SK-N-SH (cell line): ENCODE measurements around the gene RFWD3. TPM values are rescaled to one million over a fixed set of nuclear protein-coding genes. Genes with fewer than 3 reads are reported as not detected.
A peak's percentile ranks its signal among the peaks of the same experiment; 100 is the strongest.

Experiments used
- CTCF ChIA-PET: fragments of 300-600, 350-600 bp; formaldehyde crosslinking; extraction: SDS; loops from one replicate; lab custom pipeline; 2021; lab: Yijun Ruan, JAX
- POLR2A ChIA-PET: fragments of 350-600 bp; sonication (Branson Sonifier 250); formaldehyde crosslinking; extraction: SDS; loops from one replicate; lab custom pipeline; 2020; ENCODE audit warnings: antibody characterized with exemption, inconsistent platforms; lab: Yijun Ruan, JAX
- DNase-seq: peaks from one replicate; pipeline ENCODE4 v3.0.0; 2012
- H2AFZ ChIP-seq: fragments of 200-600 bp; sonication (generic); 2 replicates; pipeline ENCODE4 v1.8.1; 2016; ENCODE audit warnings: antibody characterized with exemption, mild to moderate bottlenecking, low read depth
- H3F3A ChIP-seq: fragments of 200-600 bp; sonication (generic); replicated peaks from 2 replicates; pipeline ENCODE3; 2016; ENCODE audit warnings: antibody characterized with exemption, mild to moderate bottlenecking; ENCODE audit not compliant: insufficient read depth
- H3K27ac ChIP-seq, 2 experiments: fragments of 200-500 bp in 1 of 2; fragments of 200-600 bp in 1 of 2; sonication (Bioruptor generic) in 1 of 2; sonication (generic), shearing (Covaris generic) in 1 of 2; 2 replicates each; pipeline versions ENCODE4 v1.5.1 to v1.6.1; 2014 to 2016; ENCODE audit warnings: low read depth in 2 of 2, inconsistent platforms in 1 of 2, low read length in 1 of 2, mild to moderate bottlenecking in 1 of 2, mixed read lengths in 1 of 2
- H3K27me3 ChIP-seq: fragments of 200-600 bp; sonication (generic), shearing (Covaris generic); 2 replicates; pipeline ENCODE4 v1.6.1; 2016; ENCODE audit warnings: mixed run types; ENCODE audit not compliant: insufficient read depth
- H3K36me3 ChIP-seq, 2 experiments: fragments of 200-500 bp in 1 of 2; fragments of 200-600 bp in 1 of 2; sonication (Bioruptor generic) in 1 of 2; sonication (generic) in 1 of 2; replicated peaks in 1 of 2; 2 replicates each; pipeline versions ENCODE3 to v1.5.1; 2014 to 2016; ENCODE audit warnings: low read length in 1 of 2, mild to moderate bottlenecking in 1 of 2; ENCODE audit not compliant: insufficient read depth in 2 of 2, control insufficient read depth in 1 of 2
- H3K4me1 ChIP-seq, 2 experiments: fragments of 200-500 bp in 1 of 2; fragments of 200-600 bp in 1 of 2; sonication (Bioruptor generic) in 1 of 2; sonication (generic), shearing (Covaris generic) in 1 of 2; 2 replicates each; pipeline versions ENCODE4 v1.5.1 to v1.6.1; 2014 to 2016; ENCODE audit warnings: low read depth in 1 of 2, low read length in 1 of 2, mixed run types in 1 of 2; ENCODE audit not compliant: insufficient read depth in 2 of 2, control insufficient read depth in 1 of 2
- H3K4me2 ChIP-seq: fragments of 200-600 bp; sonication (generic), shearing (Covaris generic); 2 replicates; pipeline ENCODE4 v1.6.1; 2017; ENCODE audit warnings: mixed run types
- H3K4me3 ChIP-seq, 2 experiments: fragments of 200-500 bp in 1 of 2; fragments of 200-600 bp in 1 of 2; sonication (Bioruptor generic) in 1 of 2; sonication (generic), shearing (Covaris generic) in 1 of 2; 2 replicates each; pipeline versions ENCODE4 v1.5.1 to v1.8.1; 2014 to 2016; ENCODE audit warnings: low read depth in 2 of 2, inconsistent platforms in 1 of 2, low read length in 1 of 2, mild to moderate bottlenecking in 1 of 2, mixed read lengths in 1 of 2, moderate library complexity in 1 of 2
- H3K79me2 ChIP-seq: fragments of 200-600 bp; sonication (generic); 2 replicates; pipeline ENCODE4 v1.8.1; 2017; ENCODE audit warnings: mild to moderate bottlenecking; ENCODE audit not compliant: insufficient read depth
- H3K9ac ChIP-seq: fragments of 200-600 bp; sonication (generic); 2 replicates; pipeline ENCODE4 v1.6.1; 2017; ENCODE audit warnings: mixed run types
- H3K9me2 ChIP-seq: fragments of 200-600 bp; sonication (generic); 2 replicates; pipeline ENCODE4 v1.6.1; 2017; ENCODE audit warnings: mixed run types
- H3K9me3 ChIP-seq: fragments of 200-600 bp; sonication (generic); 2 replicates; pipeline ENCODE4 v1.6.1; 2017; ENCODE audit warnings: mixed run types, mild to moderate bottlenecking, moderate library complexity
- H4K20me1 ChIP-seq: fragments of 200-600 bp; sonication (generic); 2 replicates; pipeline ENCODE4 v1.6.1; 2017; ENCODE audit warnings: mild to moderate bottlenecking, mixed run types; ENCODE audit not compliant: insufficient read depth
- CHD2 ChIP-seq: fragments of 150-350 bp; IDR thresholded peaks from 2 replicates; pipeline ENCODE4 v1.6.1; 2018; ENCODE audit warnings: low read length; ENCODE audit not compliant: partially characterized antibody
- FOXJ3 ChIP-seq: sonication (generic); formaldehyde crosslinking; IDR thresholded peaks from 2 replicates; pipeline ENCODE4 v1.5.1; 2020; ENCODE audit warnings: mild to moderate bottlenecking, missing genetic modification reagents
- FOXM1 ChIP-seq: IDR thresholded peaks from 2 replicates; pipeline ENCODE4 v1.4.0; 2012; ENCODE audit warnings: low read depth, mild to moderate bottlenecking
- GATA2 ChIP-seq: sonication (generic); formaldehyde crosslinking; IDR thresholded peaks from 2 replicates; pipeline ENCODE4 v1.5.0; 2020; ENCODE audit warnings: mild to moderate bottlenecking, missing genetic modification reagents
- MXI1 ChIP-seq: IDR thresholded peaks from 2 replicates; pipeline ENCODE4 v1.6.1; 2012; ENCODE audit warnings: mild to moderate bottlenecking, low read depth, low read length, improper control_type of control experiment
- POLR2AphosphoS5 ChIP-seq: IDR thresholded peaks from 2 replicates; pipeline ENCODE4 v1.6.1; 2012; ENCODE audit warnings: low read depth, low read length
- RAD21 ChIP-seq: IDR thresholded peaks from 2 replicates; pipeline ENCODE4 v1.6.1; 2012; ENCODE audit warnings: mild to moderate bottlenecking, low read length
- SMC3 ChIP-seq: IDR thresholded peaks from 2 replicates; pipeline ENCODE4 v1.6.1; 2012; ENCODE audit warnings: low read depth, low read length, improper control_type of control experiment
- WGBS: methylation state at CpG from one replicate; pipeline ENCODE4 v1.1.6; 2017; ENCODE audit warnings: low lambda C conversion rate; 5-methylcytosine and 5-hydroxymethylcytosine counted together
- polyA plus RNA-seq, 3 experiments: library from polyadenylated mRNA; depleted of rRNA; stranded (reverse); fragments of >200 nt; gene quantifications; 2 replicates each; pipeline ENCODE4 v1.2.3, GENCODE V29; 2012
- TF ChIP-seq, protein P1 (sequence below): fragments of 150-350 bp; IDR thresholded peaks from 2 replicates; pipeline ENCODE4 v1.6.1; 2016; ENCODE audit warnings: mild to moderate bottlenecking, low read depth, low read length
- TF ChIP-seq, protein P2 (sequence below): IDR thresholded peaks from 2 replicates; pipeline ENCODE4 v1.6.1; 2012; ENCODE audit warnings: mild to moderate bottlenecking, low read depth, low read length, moderate library complexity
- TF ChIP-seq, protein P3 (sequence below): IDR thresholded peaks from 2 replicates; pipeline ENCODE4 v1.4.0; 2012; ENCODE audit warnings: low read depth
- TF ChIP-seq, protein P4 (sequence below): IDR thresholded peaks from 2 replicates; pipeline ENCODE4 v1.4.0; 2012; ENCODE audit warnings: low read depth, borderline replicate concordance
- TF ChIP-seq, protein P5 (sequence below): IDR thresholded peaks from 2 replicates; pipeline ENCODE4; 2012

RFWD3 gene
- polyA plus RNA-seq, 1 of the 3 experiments (the other 2 are of a cell fraction): 13.2 TPM

DNA sequence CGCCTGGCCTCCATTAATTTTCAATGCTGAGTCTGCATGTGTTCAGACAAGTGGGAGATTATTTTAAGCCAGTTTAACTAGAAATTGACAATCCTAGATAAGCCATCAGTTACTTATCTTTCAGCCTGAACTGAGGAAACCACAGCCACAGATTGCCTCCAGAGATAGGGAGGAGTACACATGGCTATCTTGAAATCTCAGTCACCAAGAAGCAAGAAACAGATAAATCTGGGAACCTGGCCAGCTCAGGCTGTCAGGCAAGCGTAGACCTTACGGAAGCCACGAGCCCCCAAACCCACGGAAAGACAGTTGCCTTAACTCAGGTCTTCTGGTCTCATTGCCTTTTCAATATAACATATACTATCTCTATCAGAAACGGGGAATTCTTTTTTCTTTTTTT is 57.7 kb downstream of the RFWD3 start (continued):
- TF ChIP-seq, protein P1, sequence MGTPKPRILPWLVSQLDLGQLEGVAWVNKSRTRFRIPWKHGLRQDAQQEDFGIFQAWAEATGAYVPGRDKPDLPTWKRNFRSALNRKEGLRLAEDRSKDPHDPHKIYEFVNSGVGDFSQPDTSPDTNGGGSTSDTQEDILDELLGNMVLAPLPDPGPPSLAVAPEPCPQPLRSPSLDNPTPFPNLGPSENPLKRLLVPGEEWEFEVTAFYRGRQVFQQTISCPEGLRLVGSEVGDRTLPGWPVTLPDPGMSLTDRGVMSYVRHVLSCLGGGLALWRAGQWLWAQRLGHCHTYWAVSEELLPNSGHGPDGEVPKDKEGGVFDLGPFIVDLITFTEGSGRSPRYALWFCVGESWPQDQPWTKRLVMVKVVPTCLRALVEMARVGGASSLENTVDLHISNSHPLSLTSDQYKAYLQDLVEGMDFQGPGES: no peak
- TF ChIP-seq, protein P2, sequence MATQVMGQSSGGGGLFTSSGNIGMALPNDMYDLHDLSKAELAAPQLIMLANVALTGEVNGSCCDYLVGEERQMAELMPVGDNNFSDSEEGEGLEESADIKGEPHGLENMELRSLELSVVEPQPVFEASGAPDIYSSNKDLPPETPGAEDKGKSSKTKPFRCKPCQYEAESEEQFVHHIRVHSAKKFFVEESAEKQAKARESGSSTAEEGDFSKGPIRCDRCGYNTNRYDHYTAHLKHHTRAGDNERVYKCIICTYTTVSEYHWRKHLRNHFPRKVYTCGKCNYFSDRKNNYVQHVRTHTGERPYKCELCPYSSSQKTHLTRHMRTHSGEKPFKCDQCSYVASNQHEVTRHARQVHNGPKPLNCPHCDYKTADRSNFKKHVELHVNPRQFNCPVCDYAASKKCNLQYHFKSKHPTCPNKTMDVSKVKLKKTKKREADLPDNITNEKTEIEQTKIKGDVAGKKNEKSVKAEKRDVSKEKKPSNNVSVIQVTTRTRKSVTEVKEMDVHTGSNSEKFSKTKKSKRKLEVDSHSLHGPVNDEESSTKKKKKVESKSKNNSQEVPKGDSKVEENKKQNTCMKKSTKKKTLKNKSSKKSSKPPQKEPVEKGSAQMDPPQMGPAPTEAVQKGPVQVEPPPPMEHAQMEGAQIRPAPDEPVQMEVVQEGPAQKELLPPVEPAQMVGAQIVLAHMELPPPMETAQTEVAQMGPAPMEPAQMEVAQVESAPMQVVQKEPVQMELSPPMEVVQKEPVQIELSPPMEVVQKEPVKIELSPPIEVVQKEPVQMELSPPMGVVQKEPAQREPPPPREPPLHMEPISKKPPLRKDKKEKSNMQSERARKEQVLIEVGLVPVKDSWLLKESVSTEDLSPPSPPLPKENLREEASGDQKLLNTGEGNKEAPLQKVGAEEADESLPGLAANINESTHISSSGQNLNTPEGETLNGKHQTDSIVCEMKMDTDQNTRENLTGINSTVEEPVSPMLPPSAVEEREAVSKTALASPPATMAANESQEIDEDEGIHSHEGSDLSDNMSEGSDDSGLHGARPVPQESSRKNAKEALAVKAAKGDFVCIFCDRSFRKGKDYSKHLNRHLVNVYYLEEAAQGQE: no peak
- TF ChIP-seq GATA2 (peak; percentile 50; the same call in 1 of the 2 replicates), POLR2AphosphoS5 (peak; percentile 21; the same call in 1 of the 2 replicates), RAD21 (no peak), SMC3 (no peak)
- TF ChIP-seq, protein P3, sequence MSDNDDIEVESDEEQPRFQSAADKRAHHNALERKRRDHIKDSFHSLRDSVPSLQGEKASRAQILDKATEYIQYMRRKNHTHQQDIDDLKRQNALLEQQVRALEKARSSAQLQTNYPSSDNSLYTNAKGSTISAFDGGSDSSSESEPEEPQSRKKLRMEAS: no peak

DNA sequence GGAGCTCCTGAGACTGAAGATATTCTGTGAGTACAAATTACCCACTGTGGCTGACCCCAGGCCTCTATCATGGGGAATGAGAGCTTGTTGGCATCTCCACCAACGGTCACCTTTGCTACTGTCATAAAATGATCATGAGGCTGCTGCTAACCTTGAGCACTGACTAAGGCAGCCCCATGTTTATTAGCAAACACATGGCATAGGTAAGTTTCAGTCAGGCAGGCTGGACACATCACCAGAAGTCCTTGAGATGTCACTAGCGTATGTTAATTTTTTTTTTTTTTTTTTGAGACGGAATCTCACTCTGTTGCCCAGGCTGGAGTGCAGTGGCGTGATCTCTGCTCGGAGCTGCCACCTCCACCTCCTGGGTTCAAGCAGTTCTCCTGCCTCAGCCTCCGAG is 58.3 kb downstream of the RFWD3 start:
- TF ChIP-seq, protein P4, sequence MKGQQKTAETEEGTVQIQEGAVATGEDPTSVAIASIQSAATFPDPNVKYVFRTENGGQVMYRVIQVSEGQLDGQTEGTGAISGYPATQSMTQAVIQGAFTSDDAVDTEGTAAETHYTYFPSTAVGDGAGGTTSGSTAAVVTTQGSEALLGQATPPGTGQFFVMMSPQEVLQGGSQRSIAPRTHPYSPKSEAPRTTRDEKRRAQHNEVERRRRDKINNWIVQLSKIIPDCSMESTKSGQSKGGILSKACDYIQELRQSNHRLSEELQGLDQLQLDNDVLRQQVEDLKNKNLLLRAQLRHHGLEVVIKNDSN: no peak
- TF ChIP-seq POLR2AphosphoS5 (no peak), MXI1 (no peak), FOXJ3 (CRISPR knock-in tag) (no peak), FOXM1 (no peak), CHD2 (no peak)
- TF ChIP-seq, protein P5, sequence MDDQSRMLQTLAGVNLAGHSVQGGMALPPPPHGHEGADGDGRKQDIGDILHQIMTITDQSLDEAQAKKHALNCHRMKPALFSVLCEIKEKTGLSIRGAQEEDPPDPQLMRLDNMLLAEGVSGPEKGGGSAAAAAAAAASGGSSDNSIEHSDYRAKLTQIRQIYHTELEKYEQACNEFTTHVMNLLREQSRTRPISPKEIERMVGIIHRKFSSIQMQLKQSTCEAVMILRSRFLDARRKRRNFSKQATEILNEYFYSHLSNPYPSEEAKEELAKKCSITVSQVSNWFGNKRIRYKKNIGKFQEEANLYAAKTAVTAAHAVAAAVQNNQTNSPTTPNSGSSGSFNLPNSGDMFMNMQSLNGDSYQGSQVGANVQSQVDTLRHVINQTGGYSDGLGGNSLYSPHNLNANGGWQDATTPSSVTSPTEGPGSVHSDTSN: no peak
- Histone ChIP-seq H3K27me3 (no peaks in the 10 kb centered on the region), H3K9me3 (no peaks in the 10 kb centered on the region), H3K79me2 (peaks cover 35% of the 10 kb centered on the region), H3K36me3 (no peaks in the 10 kb centered on the region), H4K20me1 (peaks cover 23% of the 10 kb centered on the region), H3F3A (peaks cover 9% of the 10 kb centered on the region), H3K4me2 (no peak overlapping the region), H3K9me2 (no peaks in the 10 kb centered on the region), H3K27ac (no peak overlapping the region), H3K4me3 (no peak overlapping the region), H3K9ac (no peak overlapping the region), H3K4me1 (peaks cover 0 to 5% of the 10 kb centered on the region in 2 experiments; a peak in 3 of 4 replicates), H2AFZ (no peak overlapping the region)
- WGBS: 77% methylated on average over 5 of the region's 6 CpGs
- no peak for DNase-seq
- ChIA-PET CTCF (interaction anchor here (4.0 kb wide), 1 partner anchor 15 kb away, joined by 18 read pairs; no protein-coding TSS in a partner anchor), POLR2A (interaction anchor here (2.1 kb wide), 1 partner anchor 8 kb away, joined by 12 read pairs; no protein-coding TSS in a partner anchor)
